ENCODE data around the gene SNRPF.

The SNRPF gene

GRCh38 chr12:95834572-95834971, 24.2 kb upstream of the SNRPF start:
- no peak overlapping the region for H4K91ac ChIP-seq (ENCODE audit: low read depth, low read length)
- H3K9me3 ChIP-seq (ENCODE audit: insufficient read depth, low read depth, low read length): no peaks in the 10 kb centered on the region
- no peaks in the 10 kb centered on the region for H3K79me1 ChIP-seq (ENCODE audit: low read length)
- no peaks in the 10 kb centered on the region for H3K4me1 ChIP-seq (ENCODE audit: control insufficient read depth in 1 of 2, insufficient read depth in 2 of 2, low read length in 2 of 2)
- H2AFZ ChIP-seq (ENCODE audit: insufficient read depth, low read length, poor library complexity): no peak overlapping the region
- H2BK120ac ChIP-seq (ENCODE audit: insufficient read depth, low read length, poor library complexity): no peak overlapping the region
- no peaks in the 10 kb centered on the region for H3K27me3 ChIP-seq (ENCODE audit: insufficient read depth, low read length)
- H4K8ac ChIP-seq (ENCODE audit: low read depth, low read length): no peak overlapping the region
- no peak overlapping the region for H3K4ac ChIP-seq (ENCODE audit: low read depth, low read length)
- H2BK12ac ChIP-seq (ENCODE audit: low read length): no peak overlapping the region
- H4K12ac ChIP-seq (ENCODE audit: low read depth, low read length): no peak overlapping the region
- H3K18ac ChIP-seq (ENCODE audit: low read length): no peak overlapping the region
- no peak for DNase-seq
- no peak overlapping the region for H2BK5ac ChIP-seq (ENCODE audit: low read depth, low read length, poor library complexity)
- no peak overlapping the region for H3K9ac ChIP-seq (ENCODE audit: low read length)
- H3K23ac ChIP-seq (ENCODE audit: low read length): no peak overlapping the region
- no peak overlapping the region for H3K4me2 ChIP-seq (ENCODE audit: low read length)
- H3K27ac ChIP-seq (ENCODE audit: low read depth, low read length): no peak overlapping the region
- no peaks in the 10 kb centered on the region for H3K36me3 ChIP-seq (ENCODE audit: control insufficient read depth in 1 of 2, insufficient read depth in 2 of 2, low read length in 2 of 2)
- no peak overlapping the region for H3K14ac ChIP-seq (ENCODE audit: low read length)
- WGBS (ENCODE audit: extremely low coverage, insufficient coverage, insufficient read length): no CpG with 5 or more reads among the region's 1 CpG
- no peak overlapping the region for H2AK5ac ChIP-seq (ENCODE audit: low read length)
- no peaks in the 10 kb centered on the region for H3K79me2 ChIP-seq (ENCODE audit: control insufficient read depth, insufficient read depth, low read length, poor library complexity)
- H3K4me3 ChIP-seq (ENCODE audit: low read depth, low read length): no peak overlapping the region

GRCh38 chr12:95836185-95836609, 22.6 kb upstream of the SNRPF start:
- no peak overlapping the region for H4K8ac ChIP-seq (ENCODE audit: low read depth, low read length)
- H3K27me3 ChIP-seq (ENCODE audit: insufficient read depth, low read length): no peaks in the 10 kb centered on the region
- no peak overlapping the region for H4K12ac ChIP-seq (ENCODE audit: low read depth, low read length)
- H3K23ac ChIP-seq (ENCODE audit: low read length): no peak overlapping the region
- H2AK5ac ChIP-seq (ENCODE audit: low read length): no peak overlapping the region
- no peak for DNase-seq
- no peak overlapping the region for H3K27ac ChIP-seq (ENCODE audit: low read depth, low read length)
- H3K4me1 ChIP-seq (ENCODE audit: control insufficient read depth in 1 of 2, insufficient read depth in 2 of 2, low read length in 2 of 2): no peaks in the 10 kb centered on the region
- H3K4me3 ChIP-seq (ENCODE audit: low read depth, low read length): no peak overlapping the region
- H3K18ac ChIP-seq (ENCODE audit: low read length): no peak overlapping the region
- no peak overlapping the region for H2BK120ac ChIP-seq (ENCODE audit: insufficient read depth, low read length, poor library complexity)
- no peak overlapping the region for H3K14ac ChIP-seq (ENCODE audit: low read length)
- H3K79me1 ChIP-seq (ENCODE audit: low read length): no peaks in the 10 kb centered on the region
- no peaks in the 10 kb centered on the region for H3K36me3 ChIP-seq (ENCODE audit: control insufficient read depth in 1 of 2, insufficient read depth in 2 of 2, low read length in 2 of 2)
- no peaks in the 10 kb centered on the region for H3K79me2 ChIP-seq (ENCODE audit: control insufficient read depth, insufficient read depth, low read length, poor library complexity)
- no peak overlapping the region for H3K4ac ChIP-seq (ENCODE audit: low read depth, low read length)
- no peak overlapping the region for H2BK12ac ChIP-seq (ENCODE audit: low read length)
- H4K91ac ChIP-seq (ENCODE audit: low read depth, low read length): no peak overlapping the region
- H3K9ac ChIP-seq (ENCODE audit: low read length): no peak overlapping the region
- H3K4me2 ChIP-seq (ENCODE audit: low read length): no peak overlapping the region
- no peaks in the 10 kb centered on the region for H3K9me3 ChIP-seq (ENCODE audit: insufficient read depth, low read depth, low read length)
- no CpG with 5 or more reads among the region's 3 CpGs for WGBS (ENCODE audit: extremely low coverage, insufficient coverage, insufficient read length)
- no peak overlapping the region for H2AFZ ChIP-seq (ENCODE audit: insufficient read depth, low read length, poor library complexity)
- no peak overlapping the region for H2BK5ac ChIP-seq (ENCODE audit: low read depth, low read length, poor library complexity)

GRCh38 chr12:95836630-95837239, 22.0 kb upstream of the SNRPF start:
- H2AFZ ChIP-seq (ENCODE audit: insufficient read depth, low read length, poor library complexity): no peak overlapping the region
- no peak overlapping the region for H2AK5ac ChIP-seq (ENCODE audit: low read length)
- no peaks in the 10 kb centered on the region for H3K79me2 ChIP-seq (ENCODE audit: control insufficient read depth, insufficient read depth, low read length, poor library complexity)
- no peaks in the 10 kb centered on the region for H3K9me3 ChIP-seq (ENCODE audit: insufficient read depth, low read depth, low read length)
- no peak overlapping the region for H2BK120ac ChIP-seq (ENCODE audit: insufficient read depth, low read length, poor library complexity)
- no peak overlapping the region for H3K23ac ChIP-seq (ENCODE audit: low read length)
- H2BK12ac ChIP-seq (ENCODE audit: low read length): no peak overlapping the region
- H3K27ac ChIP-seq (ENCODE audit: low read depth, low read length): no peak overlapping the region
- H2BK5ac ChIP-seq (ENCODE audit: low read depth, low read length, poor library complexity): no peak overlapping the region
- H3K4me3 ChIP-seq (ENCODE audit: low read depth, low read length): no peak overlapping the region
- H3K18ac ChIP-seq (ENCODE audit: low read length): no peak overlapping the region
- no peak overlapping the region for H3K4me2 ChIP-seq (ENCODE audit: low read length)
- H3K9ac ChIP-seq (ENCODE audit: low read length): no peak overlapping the region
- no peaks in the 10 kb centered on the region for H3K4me1 ChIP-seq (ENCODE audit: control insufficient read depth in 1 of 2, insufficient read depth in 2 of 2, low read length in 2 of 2)
- H4K91ac ChIP-seq (ENCODE audit: low read depth, low read length): no peak overlapping the region
- no peaks in the 10 kb centered on the region for H3K36me3 ChIP-seq (ENCODE audit: control insufficient read depth in 1 of 2, insufficient read depth in 2 of 2, low read length in 2 of 2)
- H4K12ac ChIP-seq (ENCODE audit: low read depth, low read length): no peak overlapping the region
- no peaks in the 10 kb centered on the region for H3K27me3 ChIP-seq (ENCODE audit: insufficient read depth, low read length)
- no peak overlapping the region for H3K4ac ChIP-seq (ENCODE audit: low read depth, low read length)
- no CpG with 5 or more reads among the region's 1 CpG for WGBS (ENCODE audit: extremely low coverage, insufficient coverage, insufficient read length)
- no peak overlapping the region for H4K8ac ChIP-seq (ENCODE audit: low read depth, low read length)
- DNase-seq: no peak
- H3K14ac ChIP-seq (ENCODE audit: low read length): no peak overlapping the region
- H3K79me1 ChIP-seq (ENCODE audit: low read length): no peaks in the 10 kb centered on the region

- Histone ChIP-seq H2AK5ac (ENCODE audit: low read length) (no peak overlapping the region), H3K9ac (ENCODE audit: low read length) (no peak overlapping the region), H3K4me2 (ENCODE audit: low read length) (no peak overlapping the region), H2AFZ (ENCODE audit: insufficient read depth, low read length, poor library complexity) (no peak overlapping the region), H2BK120ac (ENCODE audit: insufficient read depth, low read length, poor library complexity) (no peak overlapping the region), H2BK12ac (ENCODE audit: low read length) (no peak overlapping the region), H3K36me3 (ENCODE audit: control insufficient read depth in 1 of 2, insufficient read depth in 2 of 2, low read length in 2 of 2) (no peaks in the 10 kb centered on the region), H4K12ac (ENCODE audit: low read depth, low read length) (no peak overlapping the region), H3K4me1 (ENCODE audit: control insufficient read depth in 1 of 2, insufficient read depth in 2 of 2, low read length in 2 of 2) (no peaks in the 10 kb centered on the region), H3K79me2 (ENCODE audit: control insufficient read depth, insufficient read depth, low read length, poor library complexity) (no peaks in the 10 kb centered on the region), H3K14ac (ENCODE audit: low read length) (no peak overlapping the region), H3K4me3 (ENCODE audit: low read depth, low read length) (no peak overlapping the region), H3K79me1 (ENCODE audit: low read length) (no peaks in the 10 kb centered on the region), H3K4ac (ENCODE audit: low read depth, low read length) (no peak overlapping the region), H3K18ac (ENCODE audit: low read length) (no peak overlapping the region), H2BK5ac (ENCODE audit: low read depth, low read length, poor library complexity) (no peak overlapping the region), H4K8ac (ENCODE audit: low read depth, low read length) (no peak overlapping the region), H3K27ac (ENCODE audit: low read depth, low read length) (no peak overlapping the region), H4K91ac (ENCODE audit: low read depth, low read length) (no peak overlapping the region), H3K27me3 (ENCODE audit: insufficient read depth, low read length) (no peaks in the 10 kb centered on the region), H3K23ac (ENCODE audit: low read length) (no peak overlapping the region), H3K9me3 (ENCODE audit: insufficient read depth, low read depth, low read length) (no peaks in the 10 kb centered on the region)
- WGBS (ENCODE audit: extremely low coverage, insufficient coverage, insufficient read length): 85% methylated on average over 3 of the region's 10 CpGs
- DNase-seq: no peak
Observed at GRCh38 chr12:95837240-95838038, 21.3 kb upstream of the SNRPF start.
